Stimulated activated CD4-positive, alpha-beta T cell treated with anti-CD3 and anti-CD28 coated beads, Interleukin-12 subunit alpha, Interleukin-12 subunit beta, amount 100 ng/mL, for 48 hours (primary cell): Measurements from ENCODE around the gene B9D1.

ENCODE experiments used
- DNase-seq, 3 donors: peaks; one replicate each; pipeline ENCODE4 v3.0.0-alpha.2; 2020; ENCODE audit warnings: low read depth in 2 of 3, low spot score in 1 of 3

The B9D1 gene

DNA sequence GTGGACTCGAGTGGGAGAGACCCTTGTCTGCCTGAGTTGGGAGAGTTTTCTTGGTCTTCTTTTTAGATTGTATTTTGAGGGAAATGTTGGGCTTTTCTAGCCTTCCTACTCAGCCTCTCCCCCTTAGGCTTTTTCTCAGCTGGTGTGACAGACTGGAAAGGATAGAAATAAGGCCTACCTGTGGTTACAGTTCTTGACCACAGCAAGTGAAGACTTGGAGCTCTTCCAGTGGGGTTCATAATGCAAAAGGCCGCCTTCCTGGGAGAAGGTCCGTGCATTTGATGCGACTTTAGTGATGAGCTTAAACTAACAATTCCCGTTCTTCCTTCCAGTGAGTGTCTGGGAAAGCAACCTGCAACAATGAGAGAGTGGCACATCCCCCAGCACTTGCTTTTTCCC is 56.8 kb downstream of the B9D1 start:
- DNase-seq: no peak

DNA sequence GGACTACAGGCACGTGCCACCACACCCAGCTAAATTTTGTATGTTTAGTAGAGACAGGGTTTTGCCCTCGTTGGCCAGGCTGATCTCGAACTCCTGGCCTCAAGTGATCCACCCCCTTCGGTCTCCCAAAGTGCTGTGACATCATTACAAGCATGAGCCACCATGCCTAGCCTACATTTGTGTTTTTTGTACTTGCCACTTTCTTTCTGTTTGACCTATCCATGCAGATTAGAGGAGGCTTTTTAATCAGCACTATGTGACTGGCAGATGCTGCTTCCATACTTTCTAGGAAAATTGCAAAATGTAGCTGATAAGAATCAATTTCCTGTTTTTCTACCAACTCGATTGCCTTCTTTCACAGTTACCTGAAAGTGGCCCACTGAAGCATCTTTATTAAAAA is 57.3 kb downstream of the B9D1 start:
- DNase-seq: no peak

DNA sequence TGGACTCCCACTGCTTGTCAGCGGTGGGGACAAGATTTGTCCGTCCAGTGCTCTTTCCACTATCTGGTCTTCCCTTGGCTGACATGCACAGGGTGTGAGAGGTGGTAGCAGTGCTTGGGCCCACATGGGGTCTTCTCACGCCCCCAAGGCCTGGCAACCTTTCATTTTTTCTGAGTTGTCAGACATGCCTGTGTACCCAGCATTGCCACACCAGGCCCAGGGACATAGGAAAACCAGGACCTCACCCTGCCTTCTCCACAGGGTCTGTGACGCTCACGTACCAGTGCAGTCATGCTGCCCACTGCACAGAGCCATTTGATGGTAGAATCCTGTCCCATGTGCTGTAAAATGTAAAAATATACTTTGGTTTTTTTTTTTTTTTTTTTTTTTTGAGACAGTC is 57.8 kb downstream of the B9D1 start:
- DNase-seq: no peak

- no peak for DNase-seq
These were observed 58.3 kb downstream of the B9D1 start for GRCh38 chr17:19304209-19304608.

- DNase-seq: no peak
These were observed 59.2 kb downstream of the B9D1 start for GRCh38 chr17:19303367-19303776.

GRCh38 chr17:19302791-19303331 is 59.7 kb downstream of the B9D1 start:
- DNase-seq: no peak

GRCh38 chr17:19301973-19302372 is 60.5 kb downstream of the B9D1 start:
- no peak for DNase-seq

GRCh38 chr17:19301274-19301951 is 61.1 kb downstream of the B9D1 start:
- no peak for DNase-seq

DNA sequence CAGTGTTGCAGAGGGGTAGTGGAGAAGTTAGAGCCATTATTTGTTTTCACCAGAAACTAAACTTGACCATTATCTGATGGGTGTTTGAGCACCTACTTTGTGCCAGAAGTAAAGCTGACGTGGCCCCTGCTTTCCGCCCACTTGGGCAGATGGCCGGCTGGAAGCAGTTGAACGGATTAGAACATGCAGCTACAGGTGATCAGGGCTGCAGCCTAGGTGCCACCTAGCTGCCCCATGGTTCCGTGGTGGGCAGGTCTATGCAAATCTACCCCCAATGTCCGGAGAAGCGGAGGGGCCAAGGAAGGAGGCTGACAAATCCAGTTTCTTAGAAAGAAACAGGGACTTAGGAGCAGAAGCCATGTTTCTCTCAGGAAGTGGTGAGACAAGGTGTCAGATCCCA is 62.7 kb downstream of the B9D1 start:
- no peak for DNase-seq

- no peak for DNase-seq
These were observed 63.2 kb downstream of the B9D1 start for GRCh38 chr17:19299214-19299747.

DNA sequence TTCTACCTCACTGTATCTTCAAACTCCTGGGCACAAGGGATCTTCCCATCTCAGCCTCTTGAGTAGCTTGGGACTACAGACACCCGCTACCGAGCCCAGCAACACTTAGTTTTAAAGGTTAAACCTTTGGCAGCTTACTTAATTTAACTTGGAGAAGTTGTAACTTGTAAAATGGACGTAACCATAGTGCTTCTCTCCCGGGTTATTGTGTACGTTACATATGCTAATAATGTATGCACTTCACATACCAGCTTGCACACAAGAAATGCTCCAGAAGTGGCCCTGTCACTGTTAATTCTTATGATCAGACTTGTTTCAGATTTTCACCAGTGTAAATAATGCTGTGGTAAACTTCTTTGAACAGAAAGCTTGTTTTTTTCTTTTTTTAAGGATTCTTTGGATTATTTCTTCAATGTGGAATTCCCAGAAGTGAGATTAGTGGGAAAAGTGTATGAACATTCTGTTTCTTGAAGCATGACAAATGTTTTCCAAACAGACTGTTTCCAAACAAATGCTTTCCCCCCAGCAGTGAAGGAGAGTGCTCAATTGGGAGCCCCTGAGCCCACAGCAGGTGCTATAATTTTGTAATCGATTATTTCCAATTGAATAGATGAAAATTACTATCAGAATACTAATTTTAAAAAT is 63.8 kb downstream of the B9D1 start:
- DNase-seq: no peak

- no peak for DNase-seq
These were observed 65.4 kb downstream of the B9D1 start for GRCh38 chr17:19296786-19297778.

DNA sequence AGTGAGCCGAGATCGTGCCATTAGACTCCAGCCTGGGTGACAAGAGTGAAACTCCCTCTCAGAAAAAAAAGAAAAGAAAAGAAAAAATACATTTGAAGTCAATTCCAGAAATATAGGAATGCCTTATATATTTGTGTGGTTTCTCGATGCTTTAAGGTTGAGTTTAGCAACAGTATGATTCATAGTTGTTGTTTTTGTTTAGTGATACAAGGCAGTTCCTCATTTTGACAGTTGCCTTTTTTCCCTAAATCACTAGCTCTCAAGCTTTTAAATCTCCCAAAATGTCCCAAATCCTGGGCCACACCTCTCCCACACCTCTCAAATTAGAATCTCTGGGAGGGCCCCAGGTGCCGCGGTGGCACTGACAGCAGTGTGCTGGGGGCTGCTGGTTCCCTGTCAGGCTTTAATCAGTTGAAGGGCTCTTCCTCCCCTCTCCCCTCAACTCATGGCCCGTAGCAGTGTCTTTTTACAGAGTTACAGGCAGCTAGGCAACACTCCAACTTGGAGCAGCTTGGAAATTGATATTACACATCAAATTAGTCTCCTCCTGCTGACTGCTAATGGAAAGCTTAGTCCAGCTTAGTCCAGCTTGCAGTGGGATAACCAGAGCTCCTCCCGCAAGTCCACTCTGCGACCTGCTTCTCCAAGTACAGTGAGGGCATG is 66.9 kb downstream of the B9D1 start:
- DNase-seq: no peak

- DNase-seq: no peak
These were observed 68.1 kb downstream of the B9D1 start for GRCh38 chr17:19294443-19294842.
